GM12878 (cell line): ENCODE data around the gene DNAJB5.

Source experiments
- CREB1 ChIP-seq: IDR thresholded peaks from 2 replicates; pipeline ENCODE4 v1.6.1; 2012; ENCODE audit warnings: low read depth, mild to moderate bottlenecking, inconsistent platforms
- CTCF ChIP-seq, 3 experiments: IDR thresholded peaks in 2 of 3; conservative IDR thresholded peaks in 1 of 3; 2 replicates each; pipeline ENCODE4 v1.5.1; 2011; ENCODE audit warnings: low read depth in 3 of 3, low read length in 3 of 3, mild to moderate bottlenecking in 3 of 3, control low read depth in 2 of 3, moderate library complexity in 2 of 3, inconsistent platforms in 1 of 3, mixed read lengths in 1 of 3; ENCODE audit not compliant: control insufficient read depth in 2 of 3, insufficient read depth in 1 of 3; ENCODE audit errors: extremely low read depth in 1 of 3
- EGR1 ChIP-seq, 2 experiments: IDR thresholded peaks; 1 replicate in 1 of 2; 2 replicates in 1 of 2; pipeline ENCODE4 v1.6.1; 2011 to 2012; ENCODE audit warnings: low read depth in 2 of 2, low read length in 2 of 2, borderline replicate concordance in 1 of 2, mild to moderate bottlenecking in 1 of 2, moderate library complexity in 1 of 2
- ESRRA ChIP-seq: IDR thresholded peaks from 2 replicates; pipeline ENCODE4 v1.6.1; 2012; ENCODE audit warnings: mild to moderate bottlenecking, low read length, improper control_type of control experiment
- EZH2 ChIP-seq: IDR thresholded peaks from 2 replicates; pipeline ENCODE4 v1.6.1; 2012; ENCODE audit warnings: low read depth, mild to moderate bottlenecking, control low read depth, inconsistent platforms, low read length, borderline replicate concordance; ENCODE audit not compliant: control insufficient read depth
- JUND ChIP-seq: IDR thresholded peaks from 2 replicates; pipeline ENCODE4 v1.6.1; 2012; ENCODE audit warnings: low read depth, mild to moderate bottlenecking, low read length, improper control_type of control experiment, moderate library complexity
- POLR2AphosphoS2 ChIP-seq: IDR thresholded peaks from 2 replicates; pipeline ENCODE4 v1.6.1; 2011; ENCODE audit warnings: low read depth, mild to moderate bottlenecking, low read length, improper control_type of control experiment, moderate library complexity
- REST ChIP-seq: IDR thresholded peaks from 2 replicates; pipeline ENCODE4 v1.6.1; 2012; ENCODE audit warnings: mild to moderate bottlenecking, low read depth, low read length
- SIN3A ChIP-seq: IDR thresholded peaks from 2 replicates; pipeline ENCODE4 v1.6.1; 2012; ENCODE audit warnings: low read depth, low read length, improper control_type of control experiment
- SMC3 ChIP-seq: IDR thresholded peaks from 2 replicates; pipeline ENCODE4 v1.6.1; 2011; ENCODE audit warnings: low read length, improper control_type of control experiment, borderline replicate concordance
- SPI1 ChIP-seq: IDR thresholded peaks from 2 replicates; pipeline ENCODE4 v1.6.1; 2011; ENCODE audit warnings: low read depth, mild to moderate bottlenecking, low read length, moderate library complexity, borderline replicate concordance; ENCODE audit not compliant: insufficient read depth
- TAF1 ChIP-seq: IDR thresholded peaks from 2 replicates; pipeline ENCODE4 v1.6.1; 2011; ENCODE audit warnings: mild to moderate bottlenecking, low read depth, low read length, borderline replicate concordance

- no peak for TF ChIP-seq CTCF (IDR thresholded peaks at IDR 0.05 in 2 of 3, conservative IDR thresholded peaks at IDR 0.05 in 1 of 3; ENCODE audit: control insufficient read depth in 2 of 3, extremely low read depth in 1 of 3, insufficient read depth in 1 of 3, low read depth in 3 of 3, low read length in 3 of 3)
- no peak for TF ChIP-seq CREB1
- TF ChIP-seq EGR1 (IDR thresholded peaks at IDR 0.05; ENCODE audit: borderline replicate concordance in 1 of 2, low read depth in 2 of 2, low read length in 2 of 2) = no peak
- TF ChIP-seq REST = no peak
- TF ChIP-seq POLR2AphosphoS2 = no peak
- TF ChIP-seq JUND = no peak
- no peak for TF ChIP-seq EZH2
- TF ChIP-seq SPI1 = no peak
- no peak for TF ChIP-seq SMC3
- no peak for TF ChIP-seq ESRRA
- TF ChIP-seq TAF1 = no peak
- TF ChIP-seq SIN3A = no peak
Measured at GRCh38 chr9:34974664-34975063, 14.9 kb upstream of the DNAJB5 start.
